Measurements from ENCODE around the gene ERI2.

DNA sequence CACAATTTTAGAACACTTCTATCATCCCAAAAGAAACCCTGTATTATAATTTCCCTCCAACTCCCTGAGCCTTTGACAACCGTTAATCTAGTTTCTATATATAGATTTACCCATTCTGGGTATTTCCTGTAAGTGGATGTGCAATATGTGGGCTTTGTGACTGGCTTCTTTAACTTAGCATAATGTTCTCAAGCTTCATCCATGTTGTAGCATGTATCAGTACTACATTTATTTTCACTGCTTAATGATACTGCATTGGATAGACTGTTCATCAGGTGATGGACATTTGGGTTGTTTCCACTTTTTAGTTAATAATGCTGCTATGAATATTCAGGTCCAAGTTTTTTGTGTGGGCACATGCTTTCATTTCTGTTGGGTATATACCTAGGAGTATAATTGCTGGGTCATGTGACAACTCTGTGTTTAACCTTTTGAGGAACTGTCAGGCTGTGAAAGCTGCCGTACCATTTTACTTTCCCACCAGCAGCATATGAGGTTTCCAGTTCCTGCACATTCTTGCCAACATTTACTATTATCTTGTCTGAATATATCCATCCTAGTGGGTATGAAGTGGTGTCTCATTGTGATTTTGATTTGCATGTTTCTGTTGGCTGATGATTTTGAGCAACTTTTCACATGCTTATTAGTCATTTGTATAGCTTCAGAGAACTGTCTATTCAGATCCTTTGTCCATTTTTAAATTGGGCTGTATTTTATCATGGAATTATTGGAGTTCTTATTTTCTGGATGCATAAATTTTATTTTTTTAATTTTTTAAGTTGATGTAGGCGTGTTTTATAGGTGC is 16.5 kb upstream of the ERI2 start:
- TF ChIP-seq, protein P1, sequence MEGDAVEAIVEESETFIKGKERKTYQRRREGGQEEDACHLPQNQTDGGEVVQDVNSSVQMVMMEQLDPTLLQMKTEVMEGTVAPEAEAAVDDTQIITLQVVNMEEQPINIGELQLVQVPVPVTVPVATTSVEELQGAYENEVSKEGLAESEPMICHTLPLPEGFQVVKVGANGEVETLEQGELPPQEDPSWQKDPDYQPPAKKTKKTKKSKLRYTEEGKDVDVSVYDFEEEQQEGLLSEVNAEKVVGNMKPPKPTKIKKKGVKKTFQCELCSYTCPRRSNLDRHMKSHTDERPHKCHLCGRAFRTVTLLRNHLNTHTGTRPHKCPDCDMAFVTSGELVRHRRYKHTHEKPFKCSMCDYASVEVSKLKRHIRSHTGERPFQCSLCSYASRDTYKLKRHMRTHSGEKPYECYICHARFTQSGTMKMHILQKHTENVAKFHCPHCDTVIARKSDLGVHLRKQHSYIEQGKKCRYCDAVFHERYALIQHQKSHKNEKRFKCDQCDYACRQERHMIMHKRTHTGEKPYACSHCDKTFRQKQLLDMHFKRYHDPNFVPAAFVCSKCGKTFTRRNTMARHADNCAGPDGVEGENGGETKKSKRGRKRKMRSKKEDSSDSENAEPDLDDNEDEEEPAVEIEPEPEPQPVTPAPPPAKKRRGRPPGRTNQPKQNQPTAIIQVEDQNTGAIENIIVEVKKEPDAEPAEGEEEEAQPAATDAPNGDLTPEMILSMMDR (IDR thresholded peaks at IDR 0.05) = no peak
- TF ChIP-seq, protein P2, sequence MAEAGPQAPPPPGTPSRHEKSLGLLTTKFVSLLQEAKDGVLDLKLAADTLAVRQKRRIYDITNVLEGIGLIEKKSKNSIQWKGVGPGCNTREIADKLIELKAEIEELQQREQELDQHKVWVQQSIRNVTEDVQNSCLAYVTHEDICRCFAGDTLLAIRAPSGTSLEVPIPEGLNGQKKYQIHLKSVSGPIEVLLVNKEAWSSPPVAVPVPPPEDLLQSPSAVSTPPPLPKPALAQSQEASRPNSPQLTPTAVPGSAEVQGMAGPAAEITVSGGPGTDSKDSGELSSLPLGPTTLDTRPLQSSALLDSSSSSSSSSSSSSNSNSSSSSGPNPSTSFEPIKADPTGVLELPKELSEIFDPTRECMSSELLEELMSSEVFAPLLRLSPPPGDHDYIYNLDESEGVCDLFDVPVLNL (CRISPR knock-in tag; IDR thresholded peaks at IDR 0.05; ENCODE audit: borderline replicate concordance, low read depth) = no peak

Measured in WTC11 (cell line).